Middle frontal gyrus (tissue), 1 donor: ENCODE measurements around the gene PDE12.
A peak's percentile ranks its signal among the peaks of the same experiment; 100 is the strongest.
"Not testable (repeated sequence)": the region's sequence is repeated elsewhere in the genome, so short reads cannot be mapped to it uniquely, and the experiment has no call there.

Experiments
- DNase-seq: peaks from one replicate; pipeline ENCODE4 v3.0.0-alpha.2; 2015; ENCODE audit warnings: low spot score; ENCODE audit errors: extremely low spot score

The PDE12 gene

GRCh38 chr3:57586778-57587177 is 30.7 kb downstream of the PDE12 start:
- no peak for DNase-seq

GRCh38 chr3:57587905-57588304 is 31.8 kb downstream of the PDE12 start:
- no peak for DNase-seq

GRCh38 chr3:57592306-57592705 is 36.2 kb downstream of the PDE12 start:
- DNase-seq = no peak

DNA sequence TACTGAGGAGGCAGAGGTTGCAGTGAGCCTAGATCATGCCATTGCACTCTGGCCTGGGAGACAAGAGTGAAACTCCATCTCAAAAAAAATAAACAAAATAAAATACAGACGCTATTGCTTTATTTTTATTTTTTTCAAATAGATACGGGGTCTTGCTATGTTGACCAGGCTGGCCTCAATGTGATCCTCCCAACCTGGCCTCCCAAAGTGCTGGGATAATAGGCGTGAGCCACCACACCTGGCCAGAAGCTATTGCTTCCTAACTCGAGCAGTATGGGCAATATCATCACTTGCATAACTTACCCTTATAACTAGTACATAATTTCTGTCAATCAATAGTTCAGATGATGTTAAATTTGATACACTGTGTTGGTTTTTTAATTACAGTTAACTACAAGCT is 38.1 kb downstream of the PDE12 start:
- no peak for DNase-seq

DNA sequence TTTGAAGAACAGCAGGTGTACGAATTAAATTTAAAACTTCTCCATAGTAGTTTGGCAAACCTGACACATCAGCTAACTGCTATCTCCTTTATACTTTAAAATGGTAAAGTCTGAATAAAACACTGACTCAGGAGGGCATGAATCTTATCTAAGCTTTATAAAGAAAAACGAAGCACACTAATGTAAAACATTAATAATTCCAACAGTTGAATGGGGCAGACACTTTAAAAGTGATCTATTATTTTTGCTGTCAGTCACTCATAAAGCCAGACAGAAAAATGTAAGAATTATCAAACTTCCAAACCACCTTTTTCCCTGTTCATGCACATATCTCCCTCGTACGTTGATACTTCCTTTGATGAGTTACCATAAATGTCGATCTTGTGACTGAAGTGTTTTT is 38.5 kb downstream of the PDE12 start:
- DNase-seq = no peak

DNA sequence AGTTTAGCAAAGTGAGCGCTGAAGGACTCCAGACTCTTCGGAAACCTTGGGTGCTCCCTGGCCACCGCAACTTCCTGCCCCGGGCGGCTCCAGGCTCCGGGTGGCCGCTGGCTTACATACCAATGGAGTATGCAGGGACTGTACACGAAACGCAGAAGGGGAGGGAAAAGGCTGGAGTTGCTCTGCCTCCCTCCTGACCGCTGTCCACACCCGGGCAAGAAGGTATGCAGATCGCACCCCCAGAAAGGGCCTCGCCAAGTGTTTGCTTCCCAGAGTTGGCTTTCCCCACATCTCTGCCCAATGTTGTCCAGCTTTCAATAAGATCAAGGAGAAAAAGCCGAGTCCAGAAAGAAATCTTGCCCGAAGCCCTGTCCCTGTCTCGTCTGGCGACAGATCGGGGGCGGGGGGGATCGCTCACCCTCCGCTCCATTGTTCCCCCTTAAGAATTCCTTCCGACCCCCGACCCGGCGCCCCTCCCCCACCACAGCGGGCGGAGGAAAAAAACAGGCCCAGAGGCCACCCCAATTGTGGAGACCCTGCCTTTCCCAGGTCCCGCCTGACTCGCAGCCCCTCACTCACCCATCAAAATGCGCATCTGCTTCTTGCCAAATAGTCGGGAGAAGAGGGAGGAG is 40.5 kb downstream of the PDE12 start:
- no peak for DNase-seq

DNA sequence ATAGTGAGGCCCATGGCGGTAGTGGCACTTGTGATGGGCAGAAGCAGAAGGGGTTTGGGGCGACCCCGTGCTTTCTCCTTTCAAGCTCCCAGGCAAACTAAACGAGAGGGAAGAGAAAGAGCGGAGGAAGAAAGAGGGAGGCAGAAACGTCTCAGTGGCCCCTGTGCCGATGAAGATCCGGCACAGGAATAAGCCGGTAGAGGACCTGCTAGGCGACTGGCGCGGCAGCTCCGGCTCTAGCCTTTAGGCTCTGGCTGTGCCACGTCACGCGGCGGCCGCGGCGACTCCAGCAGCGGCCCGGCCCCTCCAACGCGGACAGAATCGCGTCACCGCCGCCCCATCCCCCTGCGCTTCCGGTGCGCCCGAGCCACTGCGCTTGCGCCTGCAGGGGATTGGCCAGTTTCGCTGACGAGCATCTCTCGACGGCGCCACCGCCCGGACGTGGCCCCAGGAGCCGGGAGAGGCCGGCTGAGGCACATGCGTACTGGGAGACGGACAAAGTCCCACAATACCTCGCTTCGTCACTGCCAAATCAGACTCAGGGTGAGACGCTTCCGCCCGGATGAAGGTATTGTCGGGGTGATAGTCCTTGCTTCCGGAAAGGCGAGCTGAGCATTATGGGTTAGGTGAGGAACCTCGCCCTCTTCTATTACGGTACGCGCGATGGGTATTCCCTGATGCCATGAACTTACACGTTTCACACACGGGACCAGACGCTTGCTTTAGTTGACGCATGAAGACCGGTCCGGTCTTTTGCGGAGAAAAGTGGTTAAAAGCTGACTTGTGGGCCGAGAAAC is 41.3 kb downstream of the PDE12 start, which contains the start of gene ARF4:
Gene ARF4, minus strand, starts transcription at position 218 of the 797 bp plus-strand sequence. Its CDS starts 204 bp downstream, at position 14.
- DNase-seq = peak; percentile 98

DNA sequence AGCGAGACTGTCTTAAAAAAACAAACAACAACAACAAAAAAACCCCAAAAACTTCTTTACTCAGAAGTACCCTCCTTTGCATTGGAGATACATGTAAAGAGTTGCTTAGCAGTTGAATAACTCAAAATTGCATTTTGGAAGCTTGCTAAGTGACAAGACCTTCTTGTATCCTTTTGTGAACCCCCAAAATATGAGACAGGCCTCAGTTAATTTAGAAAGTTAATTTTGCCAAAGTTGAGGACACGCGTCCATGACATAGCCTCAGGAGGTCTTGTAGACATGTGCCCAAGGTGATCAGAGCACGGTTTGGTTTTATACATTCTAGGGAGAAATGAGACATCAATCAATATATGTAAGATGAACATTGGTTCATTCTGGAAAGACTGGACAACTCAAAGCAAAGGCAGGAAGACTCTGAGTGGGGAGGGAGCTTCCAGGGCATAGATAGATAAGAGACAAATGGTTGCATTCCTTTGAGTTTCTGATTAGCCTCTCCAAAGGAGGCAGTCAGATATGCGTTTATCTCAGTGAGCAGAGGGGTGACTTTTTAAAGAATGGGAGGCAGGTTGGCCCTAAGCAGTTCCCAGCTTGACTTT is 42.8 kb downstream of the PDE12 start:
- DNase-seq = no peak

DNA sequence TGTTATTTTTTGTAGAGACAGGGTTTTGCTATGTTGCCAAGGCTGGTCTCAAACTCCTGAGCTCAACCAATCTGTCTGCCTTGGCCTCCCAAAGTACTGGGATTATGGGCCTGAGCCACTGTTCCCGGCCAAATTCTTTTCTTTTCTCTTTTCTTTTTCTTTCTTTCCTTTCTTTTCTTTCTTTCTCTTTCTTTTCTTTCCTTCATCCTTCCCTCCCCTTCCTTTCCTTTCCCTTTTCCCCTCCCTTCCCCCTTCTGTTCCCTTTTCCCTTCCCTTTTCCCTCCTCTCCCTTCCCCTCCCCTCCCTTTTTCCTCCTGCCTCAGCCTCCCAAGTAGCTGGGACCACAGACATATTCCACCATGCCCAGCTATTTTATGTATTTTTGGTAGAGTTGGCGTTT is 44.1 kb downstream of the PDE12 start:
- no peak for DNase-seq

DNA sequence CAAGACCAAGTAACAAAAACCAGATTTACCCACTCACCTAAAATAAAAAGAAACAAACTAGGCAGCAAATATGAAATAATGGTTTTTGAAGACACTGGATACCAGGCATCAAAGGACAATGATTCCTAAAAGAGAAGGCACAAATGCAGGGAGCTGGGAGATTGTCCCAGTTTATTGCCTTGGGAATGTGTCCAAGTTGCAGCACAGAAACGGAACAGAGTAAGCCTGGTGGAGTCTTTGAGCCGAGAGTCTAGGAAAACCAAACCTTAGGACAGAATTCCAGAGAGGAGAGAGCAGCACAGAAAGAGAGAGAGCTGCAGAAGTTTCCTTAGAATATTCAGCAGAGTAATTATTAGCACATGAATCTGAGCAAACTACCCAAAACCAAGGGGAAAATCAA is 48.9 kb downstream of the PDE12 start:
- no peak for DNase-seq

GRCh38 chr3:57605683-57606082 is 49.6 kb downstream of the PDE12 start:
- no peak for DNase-seq

DNA sequence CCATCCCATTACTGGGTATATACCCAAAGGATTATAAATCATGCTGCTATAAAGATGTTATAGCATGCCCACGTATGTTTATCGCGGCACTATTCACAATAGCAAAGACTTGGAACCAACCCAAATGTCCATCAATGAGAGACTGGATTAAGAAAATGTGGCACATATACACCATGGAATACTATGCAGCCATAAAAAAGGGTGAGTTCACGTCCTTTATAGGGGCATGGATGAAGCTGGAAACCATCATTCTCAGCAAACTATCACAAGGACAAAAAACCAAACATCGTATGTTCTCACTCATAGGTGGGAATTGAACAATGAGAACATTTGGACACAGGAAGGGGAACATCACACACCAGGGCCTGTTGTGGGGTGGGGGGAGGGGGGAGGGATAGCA is 55.8 kb downstream of the PDE12 start:
- DNase-seq = not testable (repeated sequence)

- no peak for DNase-seq
Observed at GRCh38 chr3:57616233-57616632, 60.2 kb downstream of the PDE12 start.
